Lung (tissue), 12 donors: ENCODE results near the gene ZKSCAN5. TPM values are rescaled to one million over a fixed set of nuclear protein-coding genes. Genes with fewer than 3 reads are reported as not detected.

ENCODE experiments used
- ATAC-seq: fragments of 200-7000 bp; cut with Tn5 transposase; one replicate; pipeline ENCODE4 v1.9.1; 2020; ENCODE audit warnings: moderate number of reproducible peaks; ENCODE audit not compliant: insufficient read depth, low FRiP score
- DNase-seq, 3 donors: peaks; one replicate each; pipeline ENCODE4 v3.0.0-alpha.2; 2013 to 2017
- H3K27ac ChIP-seq, 2 donors: one replicate each; pipeline ENCODE4 v1.5.1; 2013; ENCODE audit warnings: mild to moderate bottlenecking in 2 of 2, moderate library complexity in 2 of 2, control low read depth in 1 of 2, inconsistent platforms in 1 of 2, low read depth in 1 of 2, low read length in 1 of 2
- H3K27me3 ChIP-seq, 3 donors: one replicate each; pipeline ENCODE4 v1.5.1; 2013; ENCODE audit warnings: low read length in 2 of 3; ENCODE audit not compliant: control insufficient read depth in 3 of 3, insufficient read depth in 3 of 3
- H3K36me3 ChIP-seq, 4 donors: one replicate each; pipeline ENCODE4 v1.5.1; 2013; ENCODE audit warnings: low read length in 4 of 4, mild to moderate bottlenecking in 1 of 4, moderate library complexity in 1 of 4; ENCODE audit not compliant: control insufficient read depth in 4 of 4, insufficient read depth in 4 of 4
- H3K4me1 ChIP-seq, 5 donors: one replicate each; pipeline ENCODE4 v1.5.1; 2013; ENCODE audit warnings: low read length in 5 of 5, mild to moderate bottlenecking in 2 of 5, moderate library complexity in 1 of 5; ENCODE audit not compliant: control insufficient read depth in 5 of 5, insufficient read depth in 5 of 5
- H3K4me3 ChIP-seq: one replicate; pipeline ENCODE4 v1.5.1; 2013; ENCODE audit warnings: mild to moderate bottlenecking, control low read depth, moderate library complexity
- H3K9ac ChIP-seq, 2 donors: one replicate each; pipeline ENCODE4 v1.5.1; 2013; ENCODE audit warnings: low read length in 2 of 2, control low read depth in 1 of 2; ENCODE audit not compliant: insufficient read depth in 1 of 2
- H3K9me3 ChIP-seq, 4 donors: one replicate each; pipeline ENCODE4 v1.5.1; 2013; ENCODE audit warnings: low read length in 3 of 4, mild to moderate bottlenecking in 1 of 4, moderate library complexity in 1 of 4; ENCODE audit not compliant: control insufficient read depth in 4 of 4, insufficient read depth in 3 of 4
- CTCF ChIP-seq: IDR thresholded peaks from 2 replicates; pipeline ENCODE4 v1.5.1; 2012; ENCODE audit warnings: mild to moderate bottlenecking; ENCODE audit errors: control extremely low read depth, extremely low read depth
- WGBS, 2 donors: extraction: QIAGEN DNeasy Blood & Tissue Kit; methylation state at CpG; one replicate each; pipeline ENCODE4 v1.1.7; 2013; 5-methylcytosine and 5-hydroxymethylcytosine counted together
- polyA plus RNA-seq, 2 donors: library from polyadenylated mRNA; stranded (reverse); fragments of 200-250 nt; gene quantifications; one replicate each; pipeline ENCODE4 v1.2.1, GENCODE V29; 2013
- total RNA-seq, 2 donors: library from RNA; depleted of rRNA in 1 of 2; stranded (reverse); fragments of >200 nt in 1 of 2; gene quantifications; one replicate each; pipeline ENCODE4 v1.2.1, GENCODE V29; 2014 to 2021
- donor health status: control.
- donor health status: control.
- donor health status: Bipolar disorder and iron deficiency.
- donor health status: healthy.
- donor health status: DM: yes; HTN: yes; CAD: no.

ZKSCAN5 gene
- total and polyA plus RNA-seq, 4 donors = 3.1 to 9.7 (median 6.2) TPM

DNA sequence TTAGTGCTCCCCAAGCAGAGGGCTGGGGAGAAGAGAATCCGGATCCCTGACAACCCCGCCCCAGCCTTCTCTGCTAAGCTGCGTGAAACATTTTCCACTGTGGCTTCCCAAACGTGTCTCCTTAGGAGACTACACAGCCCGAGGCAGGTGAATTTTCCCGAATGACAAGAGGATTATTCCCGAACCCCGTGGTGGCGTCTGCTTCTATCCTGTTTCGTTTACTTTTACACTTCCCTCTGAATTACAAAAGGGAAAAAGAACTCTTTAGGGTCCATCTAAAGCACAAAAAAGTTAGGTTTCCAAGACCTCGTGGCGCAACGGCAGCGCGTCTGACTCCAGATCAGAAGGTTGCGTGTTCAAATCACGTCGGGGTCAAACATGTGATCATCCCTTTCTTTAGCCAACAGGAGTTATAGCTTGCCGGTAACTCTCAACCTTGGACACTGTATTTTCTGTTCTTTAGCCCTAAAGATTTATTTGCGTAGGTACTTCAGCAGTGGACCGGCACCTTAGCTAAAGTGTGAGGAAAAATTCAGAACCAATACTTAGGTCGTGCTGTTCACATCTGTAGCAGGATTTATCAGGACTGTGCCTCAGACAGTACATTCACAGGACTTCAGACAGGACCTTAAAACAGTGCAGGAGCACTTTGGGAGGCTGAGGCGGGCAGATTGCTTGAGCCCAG lies 34.9 kb upstream of the ZKSCAN5 start:
- ATAC-seq (no peak), DNase-seq (no peak)
- TF ChIP-seq CTCF = no peak
- Histone ChIP-seq H3K4me1 (peaks cover 0 to 18% (median 8%) of the 10 kb centered on the region in 5 donors), H3K9me3 (no peaks in the 10 kb centered on the region), H3K36me3 (no peaks in the 10 kb centered on the region), H3K27me3 (no peaks in the 10 kb centered on the region), H3K9ac (no peak overlapping the region), H3K4me3 (no peak overlapping the region), H3K27ac (peak overlapping the region in 1 of 2 donors; percentile 1)
- 46 to 48% methylated on average over 23 of the region's 23 CpGs for WGBS, 2 donors

- ATAC-seq (peak; percentile 99), DNase-seq (peak; percentile 96 to 98 (median 97))
- Histone ChIP-seq H3K4me1 (peaks cover 0 to 8% (median 6%) of the 10 kb centered on the region in 5 donors), H3K36me3 (peaks cover 0 to 2% (median 0%) of the 10 kb centered on the region in 4 donors), H3K9me3 (no peaks in the 10 kb centered on the region), H3K9ac (peak within 1 kb of the TSS; percentile 50 to 90), H3K27me3 (no peaks in the 10 kb centered on the region), H3K27ac (peak within 1 kb of the TSS; percentile 87 to 96), H3K4me3 (peak within 1 kb of the TSS; percentile 77)
- 0% methylated on average over 56 of the region's 56 CpGs for WGBS, 2 donors
- no peak for TF ChIP-seq CTCF
Measured at GRCh38 chr7:99472561-99473314, 31.7 kb upstream of the ZKSCAN5 start, which contains the start of gene ZNF789. TSS of gene ZNF789 (plus strand) at chr7:99472890. CDS start at chr7:99476457, 3,567 bp downstream.

DNA sequence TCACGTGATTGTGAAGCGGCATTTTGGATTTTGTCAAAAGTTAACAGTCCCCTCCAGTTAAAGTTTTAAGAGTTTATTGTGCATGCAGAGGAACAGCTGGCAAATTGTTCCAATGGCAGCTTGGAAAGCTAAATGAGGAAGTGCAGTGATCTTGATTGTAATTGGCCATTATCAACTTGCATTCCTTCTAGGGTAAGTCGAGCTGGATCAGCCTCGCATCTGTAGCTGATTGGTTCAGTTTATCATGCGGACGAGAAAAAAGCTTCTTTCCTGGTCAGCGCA lies 31.2 kb upstream of the ZKSCAN5 start:
- WGBS, 2 donors = 1 to 4% methylated on average over 7 of the region's 7 CpGs
- H3K9me3 ChIP-seq = no peaks in the 10 kb centered on the region
- H3K9ac ChIP-seq = peak overlapping the region; percentile 50 to 90
- DNase-seq (peak; percentile 32 to 65 (median 65)), ATAC-seq (no peak)
- H3K36me3 ChIP-seq = peaks cover 0 to 4% (median 2%) of the 10 kb centered on the region in 4 donors
- peaks cover 0 to 8% (median 6%) of the 10 kb centered on the region in 5 donors for H3K4me1 ChIP-seq
- H3K27ac ChIP-seq = peak overlapping the region in 1 of 2 donors; percentile 87
- H3K27me3 ChIP-seq = no peaks in the 10 kb centered on the region
- H3K4me3 ChIP-seq = peak overlapping the region; percentile 77
- no peak for TF ChIP-seq CTCF
